Pancreas (tissue), 10 donors: ENCODE results near the gene ZNF117. TPM values are rescaled to one million over a fixed set of nuclear protein-coding genes. Genes with fewer than 3 reads are reported as not detected.
"Not testable (repeated sequence)": the region's sequence is repeated elsewhere in the genome, so short reads cannot be mapped to it uniquely, and the experiment has no call there.

Experiments
- ATAC-seq, 4 donors: fragments of 200-7000 bp; cut with Tn5 transposase; one replicate each; pipeline versions ENCODE4 v1.8.0 to v1.9.1; 2020; ENCODE audit warnings: mild to moderate bottlenecking in 4 of 4, moderate library complexity in 4 of 4
- DNase-seq, 6 donors: peaks; one replicate each; pipeline ENCODE4 v3.0.0-alpha.2; 2020
- FAIRE-seq: peaks from 2 replicates; lab custom pipeline; 2012; peaks lifted over from hg19 to GRCh38; lab: Jason Lieb, UNC
- H3K27ac ChIP-seq, 4 donors: fragments of 200-600 bp; sonication (generic); 1 replicate in 3 of 4; 2 replicates in 1 of 4; pipeline versions ENCODE4 v1.5.0 to v1.8.0; 2020
- H3K27me3 ChIP-seq, 4 donors: fragments of 200-600 bp; one replicate each; pipeline ENCODE4 v1.8.0; 2021
- H3K36me3 ChIP-seq, 3 donors: fragments of 200-600 bp; sonication (generic) in 1 of 3; one replicate each; pipeline versions ENCODE4 v1.5.0 to v1.8.0; 2020 to 2021
- H3K4me1 ChIP-seq, 3 donors: fragments of 200-600 bp; one replicate each; pipeline ENCODE4 v1.8.0; 2021
- H3K4me3 ChIP-seq, 4 donors: fragments of 200-600 bp; sonication (generic) in 2 of 4; one replicate each; pipeline versions ENCODE4 v1.5.0 to v1.8.0; 2020 to 2021
- H3K9me3 ChIP-seq, 4 donors: fragments of 200-600 bp; one replicate each; pipeline ENCODE4 v1.8.0; 2021
- CTCF ChIP-seq, 4 donors: fragments of 200-600 bp; sonication (generic) in 3 of 4; IDR thresholded peaks; one replicate each; pipeline versions ENCODE4 v1.5.0 to v1.8.0; 2021; ENCODE audit warnings: antibody characterized with exemption in 4 of 4
- WGBS, 2 donors: extraction: QIAGEN DNeasy Blood & Tissue Kit; methylation state at CpG; one replicate each; pipeline ENCODE4 v1.1.7; 2013; 5-methylcytosine and 5-hydroxymethylcytosine counted together
- intact Hi-C, 3 donors: fragments of 100-400 bp; cut with DNase I; formaldehyde crosslinking; loops; one replicate each; pipeline versions ENCODE4 v1.11.1 to v1.14.2; 2022
- polyA plus RNA-seq, 2 donors: library from polyadenylated mRNA; stranded (reverse); fragments of 200-250 nt; gene quantifications; one replicate each; pipeline ENCODE4 v1.2.3, GENCODE V29; 2013
- total RNA-seq, 6 donors: library from RNA; stranded (reverse); fragmentation: NEBNext Ultra II Directional in 4 of 6; extraction: Animal tissue kit (Norgen Biotek cat#: 25700) in 4 of 6; gene quantifications; one replicate each; pipeline versions ENCODE4 v1.2.1 to v1.2.4, GENCODE V29; 2021 to 2023
- donor health status: healthy with polysubstance abuse.
- donor health status: DM: no; HTN: no; CAD: no; lungs with moderate emphysema.
- donor health status: DM: no; HTN: no; CAD: no.
- donor health status: control.
- donor health status: control.
- donor health status: Bipolar disorder and iron deficiency.
- donor health status: DM: yes; HTN: yes; CAD: no.
- donor health status: DM: no; HTN: no; CAD: no.
- donor health status: DM: no; HTN: no; CAD: no.
- donor health status: DM: yes; HTN: yes; CAD: no.

The ZNF117 gene
- total and polyA plus RNA-seq, 8 donors = 3.0 to 9.4 (median 3.9) TPM

- ATAC-seq, H3K36me3 ChIP-seq, DNase-seq, H3K9me3 ChIP-seq, FAIRE-seq, H3K27ac ChIP-seq, intact Hi-C loops, H3K27me3 ChIP-seq, H3K4me3 ChIP-seq: not testable (repeated sequence)
- 83 to 100% methylated on average over 2 of the region's 2 CpGs for WGBS, 2 donors
- peaks cover 6 to 12% (median 9%) of the 10 kb centered on the region in 3 donors for H3K4me1 ChIP-seq
Measured at GRCh38 chr7:65009394-65009793, 18.6 kb upstream of the ZNF117 start.

GRCh38 chr7:65007036-65007435 lies 16.2 kb upstream of the ZNF117 start:
- Histone ChIP-seq H3K27ac (peak overlapping the region; percentile 64 to 86 (median 80)), H3K4me3 (peak overlapping the region in 2 of 4 donors; percentile 75 to 80), H3K4me1 (peaks cover 10 to 12% (median 12%) of the 10 kb centered on the region in 3 donors)
- ATAC-seq = peak in 2 of 4 donors; percentile 21 to 26
- DNase-seq, H3K9me3 ChIP-seq, H3K36me3 ChIP-seq, intact Hi-C loops, H3K27me3 ChIP-seq, FAIRE-seq: not testable (repeated sequence)
- WGBS, 2 donors = 85 to 91% methylated on average over 4 of the region's 4 CpGs

GRCh38 chr7:65006094-65006992 lies 15.5 kb upstream of the ZNF117 start, which contains the start of gene ERV3-1:
Gene ERV3-1 (minus strand): TSS chr7:65006687. CDS start chr7:64993026, 13,661 bp downstream.
- Histone ChIP-seq H3K4me1 (peaks cover 11 to 12% (median 12%) of the 10 kb centered on the region in 3 donors), H3K4me3 (peak within 1 kb of the TSS; percentile 75 to 81 (median 80)), H3K27ac (peak within 1 kb of the TSS; percentile 64 to 86 (median 80)), H3K36me3 (no peaks in the 10 kb centered on the region), H3K27me3 (no peaks in the 10 kb centered on the region), H3K9me3 (no peaks in the 10 kb centered on the region)
- FAIRE-seq (peak; percentile 51), DNase-seq (peak; percentile 90 to 96 (median 94)), ATAC-seq (peak; percentile 98 to 100 (median 100))
- 0 to 1% methylated on average over 33 of the region's 33 CpGs for WGBS, 2 donors
- intact Hi-C loops = no loop called here
- TF ChIP-seq CTCF (IDR thresholded peaks at IDR 0.05) = no peak

DNA sequence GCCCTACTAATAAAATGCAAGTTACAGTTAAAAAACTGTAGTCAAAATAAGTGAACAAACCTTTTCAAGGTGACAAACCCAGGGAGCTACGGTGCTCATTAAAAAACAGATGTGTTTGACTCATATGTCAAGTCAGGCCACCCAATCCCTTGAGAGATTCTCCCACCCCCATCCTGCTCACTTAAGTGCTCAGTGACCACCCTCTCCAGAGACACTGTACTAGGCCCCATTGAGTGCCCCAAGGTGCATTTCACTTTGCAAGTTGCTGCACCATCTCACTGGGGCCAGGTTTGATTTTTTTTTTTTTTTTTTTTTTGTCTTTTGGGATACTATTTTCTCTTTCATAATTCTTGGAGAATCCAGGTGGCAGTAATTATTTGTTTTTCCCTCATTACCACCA lies 13.7 kb upstream of the ZNF117 start:
- Histone ChIP-seq H3K27ac (no peak overlapping the region), H3K27me3 (no peaks in the 10 kb centered on the region), H3K36me3 (no peaks in the 10 kb centered on the region), H3K4me3 (peak overlapping the region in 1 of 4 donors; percentile 14), H3K4me1 (peaks cover 12 to 16% (median 16%) of the 10 kb centered on the region in 3 donors), H3K9me3 (no peaks in the 10 kb centered on the region)
- DNase-seq = no peak
- WGBS, 2 donors = 17 to 24% methylated on average over 1 of the region's 1 CpG
- intact Hi-C loops = no loop called here
- ATAC-seq = no peak
- TF ChIP-seq CTCF (IDR thresholded peaks at IDR 0.05) = no peak
- no peak for FAIRE-seq

DNA sequence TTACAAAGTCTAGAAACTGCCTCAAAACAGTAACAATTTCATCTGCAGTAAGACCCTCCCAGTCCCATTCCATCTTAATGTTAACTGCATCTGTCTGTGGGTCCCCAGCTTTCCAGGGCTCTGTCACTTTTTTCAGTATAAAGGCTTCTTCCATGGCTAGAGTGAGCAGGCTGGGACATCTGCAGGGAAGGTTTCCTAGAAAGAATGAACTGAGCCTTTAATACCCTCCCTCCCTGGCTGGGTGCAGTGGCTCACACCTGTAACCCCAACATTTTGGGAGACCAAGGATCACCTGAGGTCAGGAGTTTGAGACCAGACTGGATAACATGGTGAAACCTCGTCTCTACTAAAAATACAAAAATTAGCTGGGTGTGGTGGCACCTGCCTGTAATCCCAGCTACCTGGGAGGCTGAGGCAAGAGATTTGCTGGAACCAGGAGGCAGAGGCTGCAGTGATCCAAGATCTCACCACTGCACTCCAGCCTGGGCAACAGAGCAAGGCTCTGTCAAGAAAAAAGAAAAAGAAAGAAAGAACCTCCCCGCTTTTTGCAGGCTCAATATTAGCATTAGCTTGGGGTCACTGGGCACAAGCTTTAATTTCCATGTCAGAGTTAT lies 12.2 kb upstream of the ZNF117 start:
- no peak for DNase-seq
- Histone ChIP-seq H3K9me3 (no peaks in the 10 kb centered on the region), H3K27ac (no peak overlapping the region), H3K4me1 (peaks cover 12 to 26% (median 17%) of the 10 kb centered on the region in 3 donors), H3K27me3 (no peaks in the 10 kb centered on the region), H3K4me3 (no peak overlapping the region), H3K36me3 (no peaks in the 10 kb centered on the region)
- FAIRE-seq = no peak
- TF ChIP-seq CTCF (IDR thresholded peaks at IDR 0.05) = no peak
- intact Hi-C loops = no loop called here
- WGBS, 2 donors = 82 to 94% methylated on average over 2 of the region's 2 CpGs
- no peak for ATAC-seq
